ENCODE results near the gene RNF150.

DNA sequence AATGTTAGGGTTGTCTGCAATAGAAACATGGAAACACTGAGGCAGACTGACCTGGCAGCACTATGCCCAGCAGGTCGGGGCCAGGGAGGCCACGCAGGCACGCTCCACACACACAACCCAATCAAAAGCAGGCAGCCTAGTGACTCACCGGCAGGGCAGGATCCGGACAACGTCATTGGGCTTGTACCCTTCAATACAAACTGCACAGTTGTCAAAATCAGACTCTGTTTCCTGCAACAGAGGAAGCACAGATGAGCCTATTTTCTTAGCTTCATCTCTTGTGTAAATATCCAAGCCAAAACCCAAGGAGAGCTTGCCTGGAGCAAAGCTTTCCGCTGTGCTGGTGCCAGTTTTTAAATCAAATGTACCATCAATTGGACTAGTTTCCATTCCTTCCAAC is 185.8 kb downstream of the RNF150 start:
- TF ChIP-seq, protein P1, sequence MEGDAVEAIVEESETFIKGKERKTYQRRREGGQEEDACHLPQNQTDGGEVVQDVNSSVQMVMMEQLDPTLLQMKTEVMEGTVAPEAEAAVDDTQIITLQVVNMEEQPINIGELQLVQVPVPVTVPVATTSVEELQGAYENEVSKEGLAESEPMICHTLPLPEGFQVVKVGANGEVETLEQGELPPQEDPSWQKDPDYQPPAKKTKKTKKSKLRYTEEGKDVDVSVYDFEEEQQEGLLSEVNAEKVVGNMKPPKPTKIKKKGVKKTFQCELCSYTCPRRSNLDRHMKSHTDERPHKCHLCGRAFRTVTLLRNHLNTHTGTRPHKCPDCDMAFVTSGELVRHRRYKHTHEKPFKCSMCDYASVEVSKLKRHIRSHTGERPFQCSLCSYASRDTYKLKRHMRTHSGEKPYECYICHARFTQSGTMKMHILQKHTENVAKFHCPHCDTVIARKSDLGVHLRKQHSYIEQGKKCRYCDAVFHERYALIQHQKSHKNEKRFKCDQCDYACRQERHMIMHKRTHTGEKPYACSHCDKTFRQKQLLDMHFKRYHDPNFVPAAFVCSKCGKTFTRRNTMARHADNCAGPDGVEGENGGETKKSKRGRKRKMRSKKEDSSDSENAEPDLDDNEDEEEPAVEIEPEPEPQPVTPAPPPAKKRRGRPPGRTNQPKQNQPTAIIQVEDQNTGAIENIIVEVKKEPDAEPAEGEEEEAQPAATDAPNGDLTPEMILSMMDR (IDR thresholded peaks at IDR 0.05), result no peak
- no peak for TF ChIP-seq POLR2A (IDR thresholded peaks at IDR 0.05)

All from uterus (tissue), 2 donors.